DOHH2 (cell line): ENCODE results near the gene PRDM16.

Experiments used
- EZH2phosphoT487 ChIP-seq: fragments of 200-600 bp; sonication (generic); IDR thresholded peaks from 2 replicates; pipeline ENCODE4 v1.6.1; 2017; ENCODE audit warnings: borderline replicate concordance, mild to moderate bottlenecking, antibody characterized with exemption, low read length, moderate library complexity, mixed read lengths
- TF ChIP-seq, protein P1 (sequence below): fragments of 200-600 bp; sonication (generic); IDR thresholded peaks from one replicate; pipeline ENCODE4 v1.5.1; 2014; ENCODE audit warnings: antibody characterized with exemption, mild to moderate bottlenecking, low read depth, low read length; ENCODE audit not compliant: poor library complexity, severe bottlenecking

DNA sequence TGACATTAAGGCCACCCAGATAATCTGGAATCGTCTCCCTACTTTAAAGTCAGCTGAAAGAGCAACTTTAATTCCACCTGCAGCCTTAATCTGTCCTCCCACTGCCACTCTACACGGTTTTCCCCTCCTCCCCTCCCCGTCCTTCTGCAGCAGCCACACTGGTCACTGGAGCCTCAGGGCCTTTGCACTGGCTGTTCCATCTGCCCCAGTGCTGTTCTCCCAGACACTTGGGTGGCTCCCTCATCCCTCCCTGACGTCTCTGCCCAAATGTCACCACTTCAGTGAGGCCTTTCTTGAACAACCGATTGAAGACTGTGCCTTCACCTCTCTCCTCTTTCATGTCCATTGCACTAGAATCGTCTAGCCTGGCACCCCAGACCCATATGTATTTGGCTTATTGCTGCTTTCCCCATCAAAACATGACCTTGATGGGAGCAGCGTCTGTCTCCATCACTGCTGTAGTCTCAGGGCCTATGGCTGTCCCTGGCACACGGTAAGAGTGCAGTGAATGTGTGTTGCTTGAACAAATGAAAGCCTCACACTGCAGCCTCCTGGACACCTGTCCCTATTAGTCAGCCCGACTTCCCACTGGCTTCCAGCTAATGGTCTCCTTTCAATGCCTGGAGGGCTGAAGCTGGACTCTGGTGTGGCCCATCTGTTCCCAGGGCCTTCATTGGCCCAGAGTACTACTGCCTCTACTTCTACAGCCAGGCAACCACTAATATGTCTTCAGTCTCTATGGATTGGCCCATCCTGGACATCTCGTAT, 10.6 kb upstream of the PRDM16 start:
- no peak for TF ChIP-seq EZH2phosphoT487
- TF ChIP-seq, protein P1, sequence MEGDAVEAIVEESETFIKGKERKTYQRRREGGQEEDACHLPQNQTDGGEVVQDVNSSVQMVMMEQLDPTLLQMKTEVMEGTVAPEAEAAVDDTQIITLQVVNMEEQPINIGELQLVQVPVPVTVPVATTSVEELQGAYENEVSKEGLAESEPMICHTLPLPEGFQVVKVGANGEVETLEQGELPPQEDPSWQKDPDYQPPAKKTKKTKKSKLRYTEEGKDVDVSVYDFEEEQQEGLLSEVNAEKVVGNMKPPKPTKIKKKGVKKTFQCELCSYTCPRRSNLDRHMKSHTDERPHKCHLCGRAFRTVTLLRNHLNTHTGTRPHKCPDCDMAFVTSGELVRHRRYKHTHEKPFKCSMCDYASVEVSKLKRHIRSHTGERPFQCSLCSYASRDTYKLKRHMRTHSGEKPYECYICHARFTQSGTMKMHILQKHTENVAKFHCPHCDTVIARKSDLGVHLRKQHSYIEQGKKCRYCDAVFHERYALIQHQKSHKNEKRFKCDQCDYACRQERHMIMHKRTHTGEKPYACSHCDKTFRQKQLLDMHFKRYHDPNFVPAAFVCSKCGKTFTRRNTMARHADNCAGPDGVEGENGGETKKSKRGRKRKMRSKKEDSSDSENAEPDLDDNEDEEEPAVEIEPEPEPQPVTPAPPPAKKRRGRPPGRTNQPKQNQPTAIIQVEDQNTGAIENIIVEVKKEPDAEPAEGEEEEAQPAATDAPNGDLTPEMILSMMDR = no peak
